Epithelial cell of proximal tubule (primary cell): ENCODE data around the gene DISP2. TPM values are rescaled to one million over a fixed set of nuclear protein-coding genes. Genes with fewer than 3 reads are reported as not detected.

Source experiments
- DNase-seq: peaks from one replicate; pipeline ENCODE4 v3.0.0-alpha.2; 2011; ENCODE audit warnings: low read depth
- H3K4me3 ChIP-seq: 2 replicates; pipeline ENCODE4 v1.5.1; 2011; ENCODE audit warnings: low read depth, mild to moderate bottlenecking, low read length
- total RNA-seq: library from RNA; depleted of rRNA; stranded (reverse); fragments of >200 nt; gene quantifications from 2 replicates; pipeline ENCODE4 v1.2.3, GENCODE V29; 2015
- TF ChIP-seq, protein P1 (sequence below): conservative IDR thresholded peaks from 2 replicates; pipeline ENCODE4 v1.5.1; 2012; ENCODE audit warnings: low read depth, mild to moderate bottlenecking, low read length

The DISP2 gene
- total RNA-seq, 1 donor from 2014 or later: 0.40 TPM

DNA sequence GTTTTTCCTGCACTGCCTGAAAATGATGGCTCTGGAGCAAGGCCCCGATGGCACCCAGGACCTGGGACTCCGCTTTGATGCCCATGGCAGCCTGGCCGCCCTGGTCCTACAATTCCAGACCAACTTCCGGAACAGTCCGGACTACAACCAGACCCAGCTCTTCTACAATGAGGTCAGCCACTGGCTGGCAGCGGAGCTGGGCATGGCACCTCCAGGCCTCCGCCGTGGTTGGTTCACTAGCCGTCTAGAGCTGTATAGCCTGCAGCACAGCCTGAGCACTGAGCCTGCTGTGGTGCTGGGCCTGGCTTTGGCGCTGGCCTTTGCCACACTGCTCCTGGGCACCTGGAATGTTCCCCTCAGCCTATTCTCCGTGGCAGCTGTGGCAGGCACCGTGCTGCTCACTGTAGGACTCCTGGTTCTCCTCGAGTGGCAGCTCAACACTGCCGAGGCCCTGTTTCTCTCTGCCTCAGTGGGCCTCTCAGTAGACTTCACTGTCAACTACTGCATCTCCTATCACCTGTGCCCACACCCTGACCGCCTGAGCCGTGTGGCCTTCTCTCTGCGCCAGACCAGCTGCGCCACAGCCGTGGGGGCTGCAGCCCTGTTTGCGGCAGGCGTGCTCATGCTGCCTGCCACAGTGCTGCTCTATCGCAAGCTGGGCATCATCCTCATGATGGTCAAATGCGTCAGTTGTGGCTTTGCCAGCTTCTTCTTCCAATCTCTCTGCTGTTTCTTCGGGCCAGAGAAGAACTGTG is 10.9 kb downstream of the DISP2 start:
- TF ChIP-seq, protein P1, sequence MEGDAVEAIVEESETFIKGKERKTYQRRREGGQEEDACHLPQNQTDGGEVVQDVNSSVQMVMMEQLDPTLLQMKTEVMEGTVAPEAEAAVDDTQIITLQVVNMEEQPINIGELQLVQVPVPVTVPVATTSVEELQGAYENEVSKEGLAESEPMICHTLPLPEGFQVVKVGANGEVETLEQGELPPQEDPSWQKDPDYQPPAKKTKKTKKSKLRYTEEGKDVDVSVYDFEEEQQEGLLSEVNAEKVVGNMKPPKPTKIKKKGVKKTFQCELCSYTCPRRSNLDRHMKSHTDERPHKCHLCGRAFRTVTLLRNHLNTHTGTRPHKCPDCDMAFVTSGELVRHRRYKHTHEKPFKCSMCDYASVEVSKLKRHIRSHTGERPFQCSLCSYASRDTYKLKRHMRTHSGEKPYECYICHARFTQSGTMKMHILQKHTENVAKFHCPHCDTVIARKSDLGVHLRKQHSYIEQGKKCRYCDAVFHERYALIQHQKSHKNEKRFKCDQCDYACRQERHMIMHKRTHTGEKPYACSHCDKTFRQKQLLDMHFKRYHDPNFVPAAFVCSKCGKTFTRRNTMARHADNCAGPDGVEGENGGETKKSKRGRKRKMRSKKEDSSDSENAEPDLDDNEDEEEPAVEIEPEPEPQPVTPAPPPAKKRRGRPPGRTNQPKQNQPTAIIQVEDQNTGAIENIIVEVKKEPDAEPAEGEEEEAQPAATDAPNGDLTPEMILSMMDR: no peak
- no peak overlapping the region for H3K4me3 ChIP-seq
- no peak for DNase-seq

GRCh38 chr15:40369474-40369869 is 11.5 kb downstream of the DISP2 start:
- TF ChIP-seq, protein P1: no peak
- no peak overlapping the region for H3K4me3 ChIP-seq
- no peak for DNase-seq

- H3K4me3 ChIP-seq: no peak overlapping the region
- TF ChIP-seq, protein P1: no peak
Observed at GRCh38 chr15:40369971-40370370, 12.0 kb downstream of the DISP2 start.

DNA sequence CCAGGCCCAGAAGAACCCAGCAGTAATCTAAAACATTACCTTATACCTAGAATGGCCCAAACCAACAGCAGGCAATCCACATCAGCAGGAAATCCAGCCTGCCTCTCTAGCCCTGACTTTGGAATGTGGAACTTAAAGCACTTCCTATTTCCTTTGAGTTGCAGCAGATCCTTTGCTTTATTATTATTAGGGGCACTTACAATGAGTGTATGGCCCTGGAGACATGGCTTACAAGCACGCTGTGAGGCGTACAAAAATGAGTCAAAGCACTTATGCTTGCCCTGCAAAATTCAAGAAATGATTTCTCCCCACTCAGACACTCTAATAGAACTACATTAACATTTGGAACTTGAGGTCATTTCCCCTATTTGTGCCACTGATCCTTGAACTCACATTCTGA is 15.0 kb downstream of the DISP2 start:
- TF ChIP-seq, protein P1: no peak
- no peak overlapping the region for H3K4me3 ChIP-seq
- DNase-seq: no peak

More at GRCh38 chr15:40369971-40370370, 12.0 kb downstream of the DISP2 start:
- DNase-seq: no peak

DNA sequence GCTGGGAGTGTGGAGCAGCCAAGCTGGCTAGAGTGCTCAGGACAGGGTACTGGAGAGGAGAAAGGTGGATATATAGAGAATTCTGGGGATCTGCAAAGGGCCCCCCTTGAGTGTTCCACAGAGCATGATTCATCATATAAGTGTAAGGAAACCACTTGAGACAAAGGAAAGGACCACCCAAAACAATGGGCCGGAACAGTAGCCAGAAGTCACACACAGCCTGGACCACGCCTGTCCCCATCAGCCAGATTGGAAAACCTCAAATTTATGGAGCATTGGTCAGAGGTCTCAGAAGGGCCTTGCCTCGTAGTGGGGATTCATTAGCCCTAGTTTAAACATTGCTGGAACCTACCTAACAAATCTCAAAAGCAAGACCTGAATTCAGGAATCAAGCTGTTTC is 19.6 kb downstream of the DISP2 start:
- no peak for DNase-seq
- H3K4me3 ChIP-seq: no peak overlapping the region
- TF ChIP-seq, protein P1: no peak

DNA sequence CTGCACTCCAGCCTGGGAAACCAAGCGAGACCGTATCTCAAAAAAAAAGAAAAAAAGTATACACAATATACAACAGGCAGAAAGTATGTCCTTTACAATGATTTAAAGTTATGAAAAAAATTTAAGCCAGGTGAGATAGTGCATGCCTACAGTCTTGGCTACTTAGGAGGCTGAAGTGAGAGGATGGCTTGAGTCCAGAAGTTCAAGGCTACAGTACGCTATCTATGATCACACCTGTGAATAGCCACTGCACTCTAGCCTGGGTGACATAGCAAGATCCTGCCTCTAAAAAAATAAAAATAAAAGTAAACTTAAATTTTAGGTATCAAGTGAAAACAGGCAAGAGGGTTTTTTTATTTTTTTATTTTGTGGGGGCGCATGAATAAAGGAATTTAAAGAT is 21.4 kb downstream of the DISP2 start:
- DNase-seq: no peak
- no peak overlapping the region for H3K4me3 ChIP-seq
- TF ChIP-seq, protein P1: no peak

DNA sequence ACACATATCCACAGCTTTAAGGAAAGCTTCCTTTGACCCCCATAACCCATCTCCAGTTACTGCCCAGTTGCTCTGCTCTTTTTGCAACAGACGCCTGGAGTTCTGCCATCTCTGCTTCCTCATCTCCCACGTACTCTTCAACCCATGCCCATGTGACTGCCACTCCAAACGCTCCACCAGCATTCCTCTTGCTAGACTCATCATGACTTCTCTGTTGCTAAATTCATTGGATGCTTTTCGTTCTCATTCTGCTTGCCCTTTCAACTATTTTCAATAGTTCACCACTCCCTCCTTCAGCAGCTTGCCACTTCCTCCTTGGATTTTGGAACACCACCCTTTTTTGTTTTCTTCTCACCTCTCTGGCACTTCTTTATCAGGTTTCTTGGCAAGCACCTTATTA is 21.8 kb downstream of the DISP2 start:
- DNase-seq: peak; percentile 82
- TF ChIP-seq, protein P1: no peak
- no peak overlapping the region for H3K4me3 ChIP-seq
